Liver (tissue), 9 donors: ENCODE data around the gene CRIP1. TPM values are rescaled to one million over a fixed set of nuclear protein-coding genes. Genes with fewer than 3 reads are reported as not detected.

ENCODE experiments used
- DNase-seq: peaks from one replicate; pipeline ENCODE4 v3.0.0-alpha.2; 2017; ENCODE audit warnings: low spot score
- H3K27ac ChIP-seq, 2 donors: one replicate each; pipeline ENCODE4 v1.7.0; 2013; ENCODE audit warnings: inconsistent platforms in 2 of 2, low read length in 2 of 2, control low read depth in 1 of 2, low read depth in 1 of 2, mild to moderate bottlenecking in 1 of 2
- H3K27me3 ChIP-seq, 4 donors: one replicate each; pipeline versions ENCODE4 v1.6.1 to v1.7.0; 2013; ENCODE audit warnings: low read length in 3 of 4, inconsistent platforms in 1 of 4, mild to moderate bottlenecking in 1 of 4, moderate library complexity in 1 of 4; ENCODE audit not compliant: control insufficient read depth in 4 of 4, insufficient read depth in 4 of 4
- H3K36me3 ChIP-seq, 4 donors: one replicate each; pipeline versions ENCODE4 v1.6.1 to v1.7.0; 2013; ENCODE audit warnings: low read length in 3 of 4, mild to moderate bottlenecking in 3 of 4, low read depth in 1 of 4, moderate library complexity in 1 of 4; ENCODE audit not compliant: control insufficient read depth in 4 of 4, insufficient read depth in 3 of 4
- H3K4me1 ChIP-seq, 4 donors: one replicate each; pipeline versions ENCODE4 v1.6.1 to v1.7.0; 2013; ENCODE audit warnings: low read length in 3 of 4, mild to moderate bottlenecking in 3 of 4, moderate library complexity in 1 of 4; ENCODE audit not compliant: control insufficient read depth in 4 of 4, insufficient read depth in 4 of 4
- H3K4me3 ChIP-seq, 3 donors: one replicate each; pipeline versions ENCODE4 v1.6.1 to v1.7.0; 2013; ENCODE audit warnings: low read length in 3 of 3, control low read depth in 1 of 3, low read depth in 1 of 3, mild to moderate bottlenecking in 1 of 3
- H3K9ac ChIP-seq, 2 donors: one replicate each; pipeline ENCODE4 v1.7.0; 2013; ENCODE audit warnings: low read length in 2 of 2, mild to moderate bottlenecking in 2 of 2, moderate library complexity in 2 of 2, control low read depth in 1 of 2, low read depth in 1 of 2
- H3K9me3 ChIP-seq, 4 donors: one replicate each; pipeline versions ENCODE4 v1.6.1 to v1.7.0; 2013; ENCODE audit warnings: low read length in 3 of 4; ENCODE audit not compliant: control insufficient read depth in 4 of 4
- FOXA2 ChIP-seq: IDR thresholded peaks from 2 replicates; pipeline ENCODE4 v1.6.1; 2016; ENCODE audit warnings: antibody characterized with exemption
- GABPA ChIP-seq, 2 donors: IDR thresholded peaks in 1 of 2; conservative IDR thresholded peaks in 1 of 2; 2 replicates each; pipeline ENCODE4 v1.6.1; 2016; ENCODE audit warnings: antibody characterized with exemption in 2 of 2, mild to moderate bottlenecking in 1 of 2, moderate library complexity in 1 of 2
- HNF4A ChIP-seq, 2 donors: conservative IDR thresholded peaks; 2 replicates each; pipeline ENCODE4 v1.6.1; 2016; ENCODE audit warnings: antibody characterized with exemption in 2 of 2, mild to moderate bottlenecking in 2 of 2
- RAD21 ChIP-seq, 2 donors: IDR thresholded peaks; 2 replicates each; pipeline ENCODE4 v1.6.1; 2016; ENCODE audit warnings: antibody characterized with exemption in 2 of 2, mild to moderate bottlenecking in 2 of 2
- YY1 ChIP-seq: IDR thresholded peaks from 2 replicates; pipeline ENCODE4 v1.6.1; 2016; ENCODE audit warnings: antibody characterized with exemption, mild to moderate bottlenecking
- ZBTB33 ChIP-seq: IDR thresholded peaks from 2 replicates; pipeline ENCODE4 v1.6.1; 2016; ENCODE audit warnings: antibody characterized with exemption
- WGBS: extraction: QIAGEN DNeasy Blood & Tissue Kit; methylation state at CpG from one replicate; pipeline ENCODE4 v1.1.7; 2013; 5-methylcytosine and 5-hydroxymethylcytosine counted together
- polyA plus RNA-seq, 2 donors: library from polyadenylated mRNA; stranded (reverse) in 1 of 2; unstranded in 1 of 2; fragments of 200-250 nt in 1 of 2; fragments of >200 nt in 1 of 2; fragmentation: Nextera tagmentation in 1 of 2; extraction: Ambion mirVana in 1 of 2; gene quantifications; one replicate each; pipeline versions ENCODE4 v1.2.1 to v1.2.3, GENCODE V29; 2013 to 2015
- total RNA-seq, 2 donors: library from RNA; depleted of rRNA; stranded (reverse); fragments of >200 nt; gene quantifications; one replicate each; pipeline ENCODE4 v1.2.3, GENCODE V29; 2014
- TF ChIP-seq, protein P1 (sequence below): fragments of 150-350 bp; IDR thresholded peaks from 2 replicates; pipeline ENCODE4 v1.5.1; 2017; ENCODE audit warnings: improper control_type of control experiment, low read depth, low read length; ENCODE audit not compliant: missing input control
- donor health status: healthy.
- donor health status: healthy.
- donor health status: healthy.
- donor health status: healthy.
- donor health status: healthy.

The CRIP1 gene
- total and polyA plus RNA-seq, 4 donors = 1.4 to 11.4 (median 3.9) TPM

GRCh38 chr14:105533391-105533790, 46.7 kb downstream of the CRIP1 start:
- DNase-seq = no peak

DNA sequence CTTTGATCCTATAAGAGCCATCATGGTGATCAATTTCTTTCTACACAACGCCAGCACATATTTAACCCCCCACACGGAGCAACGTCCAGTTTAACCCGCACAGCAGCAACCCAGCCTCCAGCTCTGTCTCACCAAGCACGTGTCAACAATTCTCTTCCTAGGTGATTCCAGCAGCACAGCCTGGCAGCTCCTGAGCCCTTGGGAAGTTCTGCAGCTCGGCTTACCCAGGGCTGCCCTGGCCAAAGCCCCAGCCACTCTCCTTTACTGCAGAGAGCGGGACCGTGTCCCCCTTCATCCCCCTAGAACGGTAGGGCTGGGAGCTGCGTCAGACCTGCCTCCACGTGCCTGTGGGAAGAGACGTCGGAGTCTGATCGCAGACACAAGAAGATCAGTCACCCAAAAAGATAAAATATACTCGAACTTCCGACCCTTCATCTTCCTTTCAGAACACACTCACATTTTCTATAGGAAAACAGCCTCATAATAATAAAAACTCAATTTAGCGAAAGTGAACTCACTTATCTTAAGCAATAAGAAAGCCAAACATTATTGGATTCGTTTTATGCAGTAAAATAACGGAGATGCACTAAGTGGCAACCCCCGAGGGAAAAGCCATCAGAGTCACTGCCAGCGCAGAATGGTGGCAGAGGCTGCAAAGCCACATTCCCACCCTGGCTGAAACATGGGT, 47.3 kb downstream of the CRIP1 start:
- H3K27me3 ChIP-seq = peaks cover 0 to 4% (median 0%) of the 10 kb centered on the region in 4 donors
- WGBS = 67% methylated on average over 21 of the region's 21 CpGs
- no peak overlapping the region for H3K9ac ChIP-seq
- H3K9me3 ChIP-seq = no peaks in the 10 kb centered on the region
- no peak overlapping the region for H3K27ac ChIP-seq
- TF ChIP-seq RAD21 (IDR thresholded peaks at IDR 0.05) (no peak), YY1 (no peak)
- TF ChIP-seq, protein P1, sequence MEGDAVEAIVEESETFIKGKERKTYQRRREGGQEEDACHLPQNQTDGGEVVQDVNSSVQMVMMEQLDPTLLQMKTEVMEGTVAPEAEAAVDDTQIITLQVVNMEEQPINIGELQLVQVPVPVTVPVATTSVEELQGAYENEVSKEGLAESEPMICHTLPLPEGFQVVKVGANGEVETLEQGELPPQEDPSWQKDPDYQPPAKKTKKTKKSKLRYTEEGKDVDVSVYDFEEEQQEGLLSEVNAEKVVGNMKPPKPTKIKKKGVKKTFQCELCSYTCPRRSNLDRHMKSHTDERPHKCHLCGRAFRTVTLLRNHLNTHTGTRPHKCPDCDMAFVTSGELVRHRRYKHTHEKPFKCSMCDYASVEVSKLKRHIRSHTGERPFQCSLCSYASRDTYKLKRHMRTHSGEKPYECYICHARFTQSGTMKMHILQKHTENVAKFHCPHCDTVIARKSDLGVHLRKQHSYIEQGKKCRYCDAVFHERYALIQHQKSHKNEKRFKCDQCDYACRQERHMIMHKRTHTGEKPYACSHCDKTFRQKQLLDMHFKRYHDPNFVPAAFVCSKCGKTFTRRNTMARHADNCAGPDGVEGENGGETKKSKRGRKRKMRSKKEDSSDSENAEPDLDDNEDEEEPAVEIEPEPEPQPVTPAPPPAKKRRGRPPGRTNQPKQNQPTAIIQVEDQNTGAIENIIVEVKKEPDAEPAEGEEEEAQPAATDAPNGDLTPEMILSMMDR = no peak
- peaks cover 0 to 4% (median 2%) of the 10 kb centered on the region in 4 donors for H3K4me1 ChIP-seq
- H3K36me3 ChIP-seq = peaks cover 0 to 1% (median 0%) of the 10 kb centered on the region in 4 donors
- DNase-seq = no peak
- no peak overlapping the region for H3K4me3 ChIP-seq

More at GRCh38 chr14:105533391-105533790, 46.7 kb downstream of the CRIP1 start:
- Histone ChIP-seq H3K27ac (no peak overlapping the region), H3K9me3 (no peaks in the 10 kb centered on the region), H3K4me3 (no peak overlapping the region), H3K4me1 (peaks cover 2 to 9% (median 5%) of the 10 kb centered on the region in 4 donors), H3K36me3 (peaks cover 0 to 1% (median 0%) of the 10 kb centered on the region in 4 donors), H3K27me3 (peaks cover 0 to under 1% (median 0%) of the 10 kb centered on the region in 4 donors), H3K9ac (no peak overlapping the region)
- 81% methylated on average over 9 of the region's 9 CpGs for WGBS
- no peak for TF ChIP-seq YY1
- no peak for TF ChIP-seq RAD21 (IDR thresholded peaks at IDR 0.05)
- no peak for TF ChIP-seq ZBTB33
- no peak for TF ChIP-seq GABPA (IDR thresholded peaks at IDR 0.05 in 1 of 2, conservative IDR thresholded peaks at IDR 0.05 in 1 of 2)
- TF ChIP-seq HNF4A (conservative IDR thresholded peaks at IDR 0.05) = no peak
- no peak for TF ChIP-seq FOXA2

GRCh38 chr14:105534586-105534985, 47.9 kb downstream of the CRIP1 start:
- 43% methylated on average over 13 of the region's 13 CpGs for WGBS
- Histone ChIP-seq H3K36me3 (peaks cover 0 to under 1% (median 0%) of the 10 kb centered on the region in 4 donors), H3K27ac (no peak overlapping the region), H3K27me3 (peaks cover 0 to 4% (median 0%) of the 10 kb centered on the region in 4 donors), H3K9ac (no peak overlapping the region), H3K4me3 (no peak overlapping the region), H3K4me1 (no peaks in the 10 kb centered on the region), H3K9me3 (no peaks in the 10 kb centered on the region)
- TF ChIP-seq HNF4A (conservative IDR thresholded peaks at IDR 0.05) (peak in 1 of 2 donors; percentile 15), FOXA2 (no peak)
- DNase-seq = no peak
